ENCODE results near the gene NAV3. TPM values are rescaled to one million over a fixed set of nuclear protein-coding genes. Genes with fewer than 3 reads are reported as not detected.

Gene NAV3
- total RNA-seq, 1 experiment from 2014 or later: 3.0 TPM

DNA sequence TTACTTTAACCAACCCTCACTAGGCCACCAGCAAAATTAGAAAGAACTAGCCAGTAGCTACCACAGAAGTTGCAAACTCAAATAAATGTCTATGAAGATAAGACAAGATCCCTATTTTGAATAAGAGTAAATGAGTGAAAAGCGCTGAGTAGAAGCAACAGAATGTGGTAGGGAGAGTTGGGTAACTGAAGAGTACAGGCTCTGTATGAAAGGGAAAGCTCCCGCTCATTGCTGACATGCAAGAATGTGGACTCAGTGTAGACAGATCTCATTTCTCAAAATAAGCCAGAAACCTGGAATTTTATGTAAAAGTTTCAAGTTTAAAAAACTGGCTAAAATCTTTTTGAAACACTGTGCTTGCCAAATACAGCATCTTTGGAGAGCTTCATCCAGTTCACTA, 63.9 kb downstream of the NAV3 start:
- TF ChIP-seq, protein P1, sequence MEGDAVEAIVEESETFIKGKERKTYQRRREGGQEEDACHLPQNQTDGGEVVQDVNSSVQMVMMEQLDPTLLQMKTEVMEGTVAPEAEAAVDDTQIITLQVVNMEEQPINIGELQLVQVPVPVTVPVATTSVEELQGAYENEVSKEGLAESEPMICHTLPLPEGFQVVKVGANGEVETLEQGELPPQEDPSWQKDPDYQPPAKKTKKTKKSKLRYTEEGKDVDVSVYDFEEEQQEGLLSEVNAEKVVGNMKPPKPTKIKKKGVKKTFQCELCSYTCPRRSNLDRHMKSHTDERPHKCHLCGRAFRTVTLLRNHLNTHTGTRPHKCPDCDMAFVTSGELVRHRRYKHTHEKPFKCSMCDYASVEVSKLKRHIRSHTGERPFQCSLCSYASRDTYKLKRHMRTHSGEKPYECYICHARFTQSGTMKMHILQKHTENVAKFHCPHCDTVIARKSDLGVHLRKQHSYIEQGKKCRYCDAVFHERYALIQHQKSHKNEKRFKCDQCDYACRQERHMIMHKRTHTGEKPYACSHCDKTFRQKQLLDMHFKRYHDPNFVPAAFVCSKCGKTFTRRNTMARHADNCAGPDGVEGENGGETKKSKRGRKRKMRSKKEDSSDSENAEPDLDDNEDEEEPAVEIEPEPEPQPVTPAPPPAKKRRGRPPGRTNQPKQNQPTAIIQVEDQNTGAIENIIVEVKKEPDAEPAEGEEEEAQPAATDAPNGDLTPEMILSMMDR (conservative IDR thresholded peaks at IDR 0.05): no peak
- no peak overlapping the region for H3K27ac ChIP-seq (ENCODE audit: insufficient read length, low read depth, low read length)
- peaks cover 5% of the 10 kb centered on the region; the same call in 1 of the 2 replicates for H3K4me1 ChIP-seq (ENCODE audit: insufficient read depth, low read length)
- no peak overlapping the region for H3K9ac ChIP-seq (ENCODE audit: extremely low read depth, insufficient read length, low read length)
- no peak overlapping the region for H2BK5ac ChIP-seq (ENCODE audit: insufficient read length, low read length)
- no peak overlapping the region for H3K23ac ChIP-seq (ENCODE audit: insufficient read length, low read depth, low read length)
- H3K4ac ChIP-seq (ENCODE audit: low read depth, low read length): no peak overlapping the region
- H3K23me2 ChIP-seq (ENCODE audit: insufficient read length, low read depth, low read length, poor library complexity, severe bottlenecking): no peaks in the 10 kb centered on the region
- H3K56ac ChIP-seq (ENCODE audit: insufficient read length, low read depth, low read length): no peak overlapping the region
- no peak overlapping the region for H2AFZ ChIP-seq (ENCODE audit: low read length)
- DNase-seq: no peak
- no peak overlapping the region for H2BK15ac ChIP-seq (ENCODE audit: low read depth, low read length)
- H3K9me3 ChIP-seq (ENCODE audit: control insufficient read depth, low read depth, low read length): no peaks in the 10 kb centered on the region
- no peaks in the 10 kb centered on the region for H3K27me3 Mint-ChIP-seq (ENCODE audit: low read depth)
- no peaks in the 10 kb centered on the region for H3K27me3 ChIP-seq (ENCODE audit: insufficient read depth, low read length)
- no peak overlapping the region for H4K5ac ChIP-seq (ENCODE audit: insufficient read length, low read depth, low read length)
- H3K4me2 ChIP-seq (ENCODE audit: insufficient read depth, insufficient read length, low read length): no peak overlapping the region
- H2BK20ac ChIP-seq (ENCODE audit: low read depth, low read length, poor library complexity, severe bottlenecking): no peak overlapping the region
- WGBS (ENCODE audit: extremely low coverage, insufficient read length, low lambda C conversion rate): no CpG with 5 or more reads among the region's 2 CpGs
- H4K91ac ChIP-seq (ENCODE audit: insufficient read length, low read depth, low read length): no peak overlapping the region
- no peaks in the 10 kb centered on the region for H3K36me3 Mint-ChIP-seq (ENCODE audit: insufficient read depth in 1 of 3, low read depth in 3 of 3)
- H3K79me1 ChIP-seq (ENCODE audit: insufficient read depth, low read depth, low read length, poor library complexity, severe bottlenecking): no peaks in the 10 kb centered on the region
- H4K8ac ChIP-seq (replicated peaks; ENCODE audit: insufficient read length, low read depth, low read length): no peak overlapping the region
- peaks cover 13 to 16% of the 10 kb centered on the region in 2 experiments for H3K4me1 Mint-ChIP-seq
- H3K14ac ChIP-seq (ENCODE audit: insufficient read depth, low read length): no peak overlapping the region
- H2BK12ac ChIP-seq (ENCODE audit: insufficient read length, low read depth, low read length): no peak overlapping the region
- H2AK5ac ChIP-seq (ENCODE audit: insufficient read length, low read length): no peak overlapping the region
- H4K20me1 ChIP-seq (ENCODE audit: control insufficient read depth, insufficient read depth, insufficient read length): no peaks in the 10 kb centered on the region
- no peak overlapping the region; a peak in 1 of 7 replicates for H3K27ac Mint-ChIP-seq
- H3T11ph ChIP-seq (ENCODE audit: low read length): no peak overlapping the region
- no peak overlapping the region for H2BK120ac ChIP-seq (ENCODE audit: low read depth, low read length, poor library complexity, severe bottlenecking)
- no peak overlapping the region for H3K4me3 Mint-ChIP-seq
- no peak overlapping the region for H3K18ac ChIP-seq (ENCODE audit: insufficient read length, low read depth, low read length)
- no peaks in the 10 kb centered on the region for H3K9me3 Mint-ChIP-seq
- H3K79me2 ChIP-seq (ENCODE audit: insufficient read depth, low read length): no peaks in the 10 kb centered on the region
